Uterus (tissue), 4 donors: ENCODE results near the gene ZNF570. TPM values are rescaled to one million over a fixed set of nuclear protein-coding genes. Genes with fewer than 3 reads are reported as not detected.

Source experiments
- DNase-seq, 2 donors: peaks; one replicate each; pipeline ENCODE4 v3.0.0-alpha.2; 2019 to 2020
- H3K27ac ChIP-seq, 2 donors: fragments of 200-600 bp; sonication (generic); 1 replicate in 1 of 2; 2 replicates in 1 of 2; pipeline ENCODE4 v1.5.1; 2016 to 2018
- H3K27me3 ChIP-seq, 2 donors: fragments of 200-600 bp; sonication (generic); one replicate each; pipeline ENCODE4 v1.5.1; 2018 to 2019; ENCODE audit warnings: control low read depth in 1 of 2
- H3K36me3 ChIP-seq, 2 donors: fragments of 200-600 bp; sonication (generic); one replicate each; pipeline ENCODE4 v1.5.1; 2019; ENCODE audit warnings: control low read depth in 1 of 2
- H3K4me1 ChIP-seq, 2 donors: fragments of 200-600 bp; sonication (generic); one replicate each; pipeline ENCODE4 v1.5.1; 2018 to 2019; ENCODE audit warnings: control low read depth in 1 of 2
- H3K4me3 ChIP-seq, 2 donors: fragments of 200-600 bp; sonication (generic); 1 replicate in 1 of 2; 2 replicates in 1 of 2; pipeline ENCODE4 v1.5.1; 2018 to 2019; ENCODE audit warnings: mild to moderate bottlenecking in 1 of 2
- H3K9me3 ChIP-seq, 2 donors: fragments of 200-600 bp; sonication (generic); one replicate each; pipeline ENCODE4 v1.5.1; 2019; ENCODE audit warnings: control low read depth in 1 of 2
- CTCF ChIP-seq, 4 experiments: fragments of 200-600 bp in 2 of 4; fragments of 450-650 bp in 2 of 4; sonication (generic) in 2 of 4; IDR thresholded peaks; one replicate each; pipeline ENCODE4 v1.5.1; 2016 to 2019; ENCODE audit warnings: antibody characterized with exemption in 4 of 4, mild to moderate bottlenecking in 2 of 4, moderate library complexity in 1 of 4
- POLR2A ChIP-seq, 2 donors: fragments of 450-650 bp; IDR thresholded peaks; one replicate each; pipeline ENCODE4 v1.6.1; 2016; ENCODE audit warnings: antibody characterized with exemption in 2 of 2, mild to moderate bottlenecking in 1 of 2, moderate library complexity in 1 of 2
- intact Hi-C: fragments of 100-400 bp; cut with DNase I; formaldehyde crosslinking; loops from one replicate; pipeline ENCODE4 v1.15.1; 2023; ENCODE audit warnings: low total_unique reads
- total RNA-seq, 4 donors: library from RNA; depleted of rRNA in 3 of 4; stranded (reverse); fragments of >200 nt in 3 of 4; gene quantifications; one replicate each; pipeline versions ENCODE4 v1.1.0 to v1.2.4, GENCODE V29; 2014 to 2023
- donor health status: DM: yes; HTN: yes; CAD: no.

Gene ZNF570
- total RNA-seq, 4 donors from 2014 or later: 1.2 to 19.8 (median 7.6) TPM

- intact Hi-C loops: no loop called here
- no peak for DNase-seq
- Histone ChIP-seq H3K9me3 (no peaks in the 10 kb centered on the region), H3K4me1 (no peaks in the 10 kb centered on the region), H3K27me3 (no peaks in the 10 kb centered on the region), H3K4me3 (no peak overlapping the region), H3K36me3 (no peaks in the 10 kb centered on the region), H3K27ac (no peak overlapping the region)
- no peak for TF ChIP-seq POLR2A (IDR thresholded peaks at IDR 0.05)
Observed at GRCh38 chr19:37511821-37512220, 42.7 kb downstream of the ZNF570 start.

GRCh38 chr19:37513397-37513796 lies 44.2 kb downstream of the ZNF570 start:
- no peaks in the 10 kb centered on the region for H3K36me3 ChIP-seq
- H3K9me3 ChIP-seq: no peaks in the 10 kb centered on the region
- DNase-seq: no peak
- intact Hi-C loops: no loop called here
- TF ChIP-seq CTCF (IDR thresholded peaks at IDR 0.05) (no peak), POLR2A (IDR thresholded peaks at IDR 0.05) (no peak)
- no peak overlapping the region for H3K4me3 ChIP-seq
- no peak overlapping the region for H3K27ac ChIP-seq
- no peaks in the 10 kb centered on the region for H3K27me3 ChIP-seq
- H3K4me1 ChIP-seq: no peaks in the 10 kb centered on the region

GRCh38 chr19:37519890-37520289 lies 50.7 kb downstream of the ZNF570 start:
- no peaks in the 10 kb centered on the region for H3K27me3 ChIP-seq
- DNase-seq: no peak
- peaks cover 0 to 13% of the 10 kb centered on the region in 2 donors for H3K9me3 ChIP-seq
- no peak overlapping the region for H3K27ac ChIP-seq
- no peaks in the 10 kb centered on the region for H3K4me1 ChIP-seq
- no peaks in the 10 kb centered on the region for H3K36me3 ChIP-seq
- intact Hi-C loops: no loop called here
- TF ChIP-seq POLR2A (IDR thresholded peaks at IDR 0.05) (no peak), CTCF (IDR thresholded peaks at IDR 0.05) (no peak)
- H3K4me3 ChIP-seq: no peak overlapping the region

GRCh38 chr19:37537391-37537947 lies 68.3 kb downstream of the ZNF570 start:
- no peaks in the 10 kb centered on the region for H3K36me3 ChIP-seq
- no peak overlapping the region for H3K4me3 ChIP-seq
- peaks cover 5 to 70% of the 10 kb centered on the region in 2 donors for H3K9me3 ChIP-seq
- intact Hi-C loops: no loop called here
- H3K4me1 ChIP-seq: no peaks in the 10 kb centered on the region
- H3K27ac ChIP-seq: no peak overlapping the region
- no peak for DNase-seq
- TF ChIP-seq POLR2A (IDR thresholded peaks at IDR 0.05) (no peak), CTCF (IDR thresholded peaks at IDR 0.05) (no peak)
- no peaks in the 10 kb centered on the region for H3K27me3 ChIP-seq

Other genes starting within 250 kb of the ZNF570 start
- gene ZNF527, start 98.3 kb upstream of the ZNF570 start, total RNA-seq: 10 to 100 TPM in 2 of 4 donors, 1 to 10 TPM in 2; 5.6 to 25.0 (median 9.6) TPM
- 10 to 100 TPM in 3 of 4 donors, 1 to 10 TPM in 1; 8.7 to 23.5 (median 16.8) TPM for gene ZNF569, start 1.9 kb upstream of the ZNF570 start, total RNA-seq
- 10 to 100 TPM in 2 of 4 donors, 1 to 10 TPM in 2; 2.4 to 21.3 (median 8.6) TPM for gene ZNF793, start 37.6 kb downstream of the ZNF570 start, total RNA-seq
- gene ZNF571, start 125.4 kb downstream of the ZNF570 start, total RNA-seq: 10 to 100 TPM in 2 of 4 donors, 1 to 10 TPM in 2; 7.2 to 16.4 (median 11.4) TPM
- gene ZNF540, start 125.5 kb downstream of the ZNF570 start, total RNA-seq: 10 to 100 TPM in 1 of 4 donors, 1 to 10 TPM in 2, under 1 TPM in 1; 0.51 to 13.0 (median 3.5) TPM
- 10 to 100 TPM in 3 of 4 donors, 1 to 10 TPM in 1; 5.3 to 72.0 (median 25.5) TPM for gene ZFP30, start 186.1 kb downstream of the ZNF570 start, total RNA-seq